ENCODE measurements around the gene PDE11A.

Gene PDE11A

GRCh38 chr2:177883177-177883576 is 189.4 kb downstream of the PDE11A start:
- H3K27ac ChIP-seq (ENCODE audit: low read depth, low read length, severe bottlenecking): no peak overlapping the region
- no peaks in the 10 kb centered on the region for H3K36me3 ChIP-seq (ENCODE audit: control insufficient read depth, insufficient read depth, low read length)
- H3K9me3 ChIP-seq (ENCODE audit: control insufficient read depth, low read length): peaks cover 3% of the 10 kb centered on the region
- 40 to 100% methylated on average over 1 of the region's 2 CpGs for WGBS, 2 experiments (ENCODE audit: insufficient coverage in 2 of 2)
- H3K4me3 ChIP-seq (ENCODE audit: extremely low read depth, insufficient read depth, low read length, poor library complexity, severe bottlenecking): no peak overlapping the region
- H3K4me1 ChIP-seq (ENCODE audit: control insufficient read depth, insufficient read depth, low read length, poor library complexity, severe bottlenecking): no peaks in the 10 kb centered on the region

- Histone ChIP-seq H3K27ac (ENCODE audit: low read depth, low read length, severe bottlenecking) (no peak overlapping the region), H3K36me3 (ENCODE audit: control insufficient read depth, insufficient read depth, low read length) (no peaks in the 10 kb centered on the region), H3K4me3 (ENCODE audit: extremely low read depth, insufficient read depth, low read length, poor library complexity, severe bottlenecking) (no peak overlapping the region), H3K4me1 (ENCODE audit: control insufficient read depth, insufficient read depth, low read length, poor library complexity, severe bottlenecking) (no peaks in the 10 kb centered on the region), H3K9me3 (ENCODE audit: control insufficient read depth, low read length) (peaks cover 3% of the 10 kb centered on the region)
- WGBS, 2 experiments (ENCODE audit: insufficient coverage in 2 of 2): no CpG with 5 or more reads among the region's 1 CpG
These were observed 190.1 kb downstream of the PDE11A start for GRCh38 chr2:177882501-177882900.

- no peaks in the 10 kb centered on the region for H3K36me3 ChIP-seq (ENCODE audit: control insufficient read depth, insufficient read depth, low read length)
- no peaks in the 10 kb centered on the region for H3K4me1 ChIP-seq (ENCODE audit: control insufficient read depth, insufficient read depth, low read length, poor library complexity, severe bottlenecking)
- H3K4me3 ChIP-seq (ENCODE audit: extremely low read depth, insufficient read depth, low read length, poor library complexity, severe bottlenecking): no peak overlapping the region
- 100% methylated on average over 1 of the region's 2 CpGs; no CpG with 5 or more reads in 1 of the 2 experiments for WGBS, 2 experiments (ENCODE audit: insufficient coverage in 2 of 2)
- no peak overlapping the region for H3K27ac ChIP-seq (ENCODE audit: low read depth, low read length, severe bottlenecking)
- peaks cover 3% of the 10 kb centered on the region for H3K9me3 ChIP-seq (ENCODE audit: control insufficient read depth, low read length)
These were observed 190.7 kb downstream of the PDE11A start for GRCh38 chr2:177881921-177882320.

- 83 to 92% methylated on average over 2 of the region's 2 CpGs for WGBS, 2 experiments (ENCODE audit: insufficient coverage in 2 of 2)
- Histone ChIP-seq H3K36me3 (ENCODE audit: control insufficient read depth, insufficient read depth, low read length) (no peaks in the 10 kb centered on the region), H3K27ac (ENCODE audit: low read depth, low read length, severe bottlenecking) (no peak overlapping the region), H3K9me3 (ENCODE audit: control insufficient read depth, low read length) (peaks cover 3% of the 10 kb centered on the region), H3K4me3 (ENCODE audit: extremely low read depth, insufficient read depth, low read length, poor library complexity, severe bottlenecking) (no peak overlapping the region), H3K4me1 (ENCODE audit: control insufficient read depth, insufficient read depth, low read length, poor library complexity, severe bottlenecking) (no peaks in the 10 kb centered on the region)
These were observed 191.4 kb downstream of the PDE11A start for GRCh38 chr2:177881008-177881747.

- peaks cover 3% of the 10 kb centered on the region for H3K9me3 ChIP-seq (ENCODE audit: control insufficient read depth, low read length)
- no peak overlapping the region for H3K4me3 ChIP-seq (ENCODE audit: extremely low read depth, insufficient read depth, low read length, poor library complexity, severe bottlenecking)
- no peaks in the 10 kb centered on the region for H3K36me3 ChIP-seq (ENCODE audit: control insufficient read depth, insufficient read depth, low read length)
- WGBS, 2 experiments (ENCODE audit: insufficient coverage in 2 of 2): 67 to 100% methylated on average over 2 of the region's 2 CpGs
- H3K4me1 ChIP-seq (ENCODE audit: control insufficient read depth, insufficient read depth, low read length, poor library complexity, severe bottlenecking): no peaks in the 10 kb centered on the region
- no peak overlapping the region for H3K27ac ChIP-seq (ENCODE audit: low read depth, low read length, severe bottlenecking)
These were observed 192.3 kb downstream of the PDE11A start for GRCh38 chr2:177880285-177880684.

GRCh38 chr2:177876950-177877349 is 195.6 kb downstream of the PDE11A start:
- 96 to 97% methylated on average over 4 to 6 of the region's 8 CpGs for WGBS, 2 experiments (ENCODE audit: insufficient coverage in 2 of 2)
- Histone ChIP-seq H3K27ac (ENCODE audit: low read depth, low read length, severe bottlenecking) (no peak overlapping the region), H3K4me1 (ENCODE audit: control insufficient read depth, insufficient read depth, low read length, poor library complexity, severe bottlenecking) (no peaks in the 10 kb centered on the region), H3K9me3 (ENCODE audit: control insufficient read depth, low read length) (peaks cover 3% of the 10 kb centered on the region), H3K36me3 (ENCODE audit: control insufficient read depth, insufficient read depth, low read length) (no peaks in the 10 kb centered on the region), H3K4me3 (ENCODE audit: extremely low read depth, insufficient read depth, low read length, poor library complexity, severe bottlenecking) (no peak overlapping the region)

- no peak overlapping the region for H3K27ac ChIP-seq (ENCODE audit: low read depth, low read length, severe bottlenecking)
- H3K4me1 ChIP-seq (ENCODE audit: control insufficient read depth, insufficient read depth, low read length, poor library complexity, severe bottlenecking): no peaks in the 10 kb centered on the region
- no peaks in the 10 kb centered on the region for H3K9me3 ChIP-seq (ENCODE audit: control insufficient read depth, low read length)
- no peak overlapping the region for H3K4me3 ChIP-seq (ENCODE audit: extremely low read depth, insufficient read depth, low read length, poor library complexity, severe bottlenecking)
- no peaks in the 10 kb centered on the region for H3K36me3 ChIP-seq (ENCODE audit: control insufficient read depth, insufficient read depth, low read length)
- WGBS, 2 experiments (ENCODE audit: insufficient coverage in 2 of 2): 75 to 93% methylated on average over 2 to 4 of the region's 4 CpGs
These were observed 197.9 kb downstream of the PDE11A start for GRCh38 chr2:177874686-177875085.

GRCh38 chr2:177873915-177874314 is 198.7 kb downstream of the PDE11A start:
- H3K4me1 ChIP-seq (ENCODE audit: control insufficient read depth, insufficient read depth, low read length, poor library complexity, severe bottlenecking): no peaks in the 10 kb centered on the region
- 80 to 88% methylated on average over 1 of the region's 1 CpG for WGBS, 2 experiments (ENCODE audit: insufficient coverage in 2 of 2)
- no peaks in the 10 kb centered on the region for H3K9me3 ChIP-seq (ENCODE audit: control insufficient read depth, low read length)
- no peak overlapping the region for H3K27ac ChIP-seq (ENCODE audit: low read depth, low read length, severe bottlenecking)
- no peaks in the 10 kb centered on the region for H3K36me3 ChIP-seq (ENCODE audit: control insufficient read depth, insufficient read depth, low read length)
- no peak overlapping the region for H3K4me3 ChIP-seq (ENCODE audit: extremely low read depth, insufficient read depth, low read length, poor library complexity, severe bottlenecking)

GRCh38 chr2:177872286-177872685 is 200.3 kb downstream of the PDE11A start:
- Histone ChIP-seq H3K9me3 (ENCODE audit: control insufficient read depth, low read length) (no peaks in the 10 kb centered on the region), H3K36me3 (ENCODE audit: control insufficient read depth, insufficient read depth, low read length) (no peaks in the 10 kb centered on the region), H3K27ac (ENCODE audit: low read depth, low read length, severe bottlenecking) (no peak overlapping the region), H3K4me1 (ENCODE audit: control insufficient read depth, insufficient read depth, low read length, poor library complexity, severe bottlenecking) (no peaks in the 10 kb centered on the region), H3K4me3 (ENCODE audit: extremely low read depth, insufficient read depth, low read length, poor library complexity, severe bottlenecking) (no peak overlapping the region)

- no peaks in the 10 kb centered on the region for H3K36me3 ChIP-seq (ENCODE audit: control insufficient read depth, insufficient read depth, low read length)
- no peaks in the 10 kb centered on the region for H3K9me3 ChIP-seq (ENCODE audit: control insufficient read depth, low read length)
- 83 to 86% methylated on average over 2 of the region's 3 CpGs for WGBS, 2 experiments (ENCODE audit: insufficient coverage in 2 of 2)
- H3K4me1 ChIP-seq (ENCODE audit: control insufficient read depth, insufficient read depth, low read length, poor library complexity, severe bottlenecking): no peaks in the 10 kb centered on the region
- no peak overlapping the region for H3K27ac ChIP-seq (ENCODE audit: low read depth, low read length, severe bottlenecking)
- no peak overlapping the region for H3K4me3 ChIP-seq (ENCODE audit: extremely low read depth, insufficient read depth, low read length, poor library complexity, severe bottlenecking)
These were observed 202.7 kb downstream of the PDE11A start for GRCh38 chr2:177869912-177870311.

GRCh38 chr2:177869209-177869608 is 203.4 kb downstream of the PDE11A start:
- H3K36me3 ChIP-seq (ENCODE audit: control insufficient read depth, insufficient read depth, low read length): no peaks in the 10 kb centered on the region
- H3K4me3 ChIP-seq (ENCODE audit: extremely low read depth, insufficient read depth, low read length, poor library complexity, severe bottlenecking): no peak overlapping the region
- no peak overlapping the region for H3K27ac ChIP-seq (ENCODE audit: low read depth, low read length, severe bottlenecking)
- no peaks in the 10 kb centered on the region for H3K9me3 ChIP-seq (ENCODE audit: control insufficient read depth, low read length)
- WGBS, 2 experiments (ENCODE audit: insufficient coverage in 2 of 2): 77 to 92% methylated on average over 3 of the region's 3 CpGs
- no peaks in the 10 kb centered on the region for H3K4me1 ChIP-seq (ENCODE audit: control insufficient read depth, insufficient read depth, low read length, poor library complexity, severe bottlenecking)

Data from mesodermal cell (in vitro differentiated cells).